Keratinocyte (primary cell): Measurements from ENCODE around the gene TMEM100. TPM values are rescaled to one million over a fixed set of nuclear protein-coding genes. Genes with fewer than 3 reads are reported as not detected.

Experiments used
- DNase-seq: peaks from one replicate; pipeline ENCODE4 v3.0.0-alpha.2; 2011; ENCODE audit warnings: low read depth, missing footprints, low spot score
- FAIRE-seq: peaks from 2 replicates; lab custom pipeline; 2011; peaks lifted over from hg19 to GRCh38; lab: Jason Lieb, UNC
- H2AFZ ChIP-seq: 2 replicates; pipeline ENCODE4 v1.6.0; 2012; ENCODE audit warnings: low read length, control low read depth, inconsistent platforms; ENCODE audit not compliant: control insufficient read depth
- H3K27ac ChIP-seq: 2 replicates; pipeline ENCODE4 v1.5.1; 2011; ENCODE audit warnings: low read length; ENCODE audit not compliant: control insufficient read depth, insufficient read depth
- H3K27me3 ChIP-seq: 3 replicates; pipeline ENCODE4 v1.6.0; 2011; ENCODE audit warnings: low read length; ENCODE audit not compliant: control insufficient read depth, insufficient read depth; ENCODE audit errors: extremely low read depth
- H3K36me3 ChIP-seq, 2 experiments: 2 replicates in 1 of 2; 3 replicates in 1 of 2; pipeline ENCODE4 v1.5.1; 2011; ENCODE audit warnings: low read length in 2 of 2, mild to moderate bottlenecking in 1 of 2; ENCODE audit not compliant: control insufficient read depth in 2 of 2, insufficient read depth in 2 of 2; ENCODE audit errors: extremely low read depth in 1 of 2
- H3K4me1 ChIP-seq: 3 replicates; pipeline ENCODE4 v1.5.1; 2011; ENCODE audit warnings: low read length; ENCODE audit not compliant: control insufficient read depth, insufficient read depth; ENCODE audit errors: extremely low read depth
- H3K4me2 ChIP-seq: 3 replicates; pipeline ENCODE4 v1.6.0; 2011; ENCODE audit warnings: low read depth, low read length; ENCODE audit not compliant: control insufficient read depth, insufficient read depth; ENCODE audit errors: extremely low read depth
- H3K4me3 ChIP-seq, 3 experiments: fragments of 200-600 bp in 1 of 3; sonication (generic) in 1 of 3; 2 replicates in 2 of 3; 3 replicates in 1 of 3; pipeline ENCODE4 v1.5.1; 2011 to 2016; ENCODE audit warnings: low read length in 3 of 3, mild to moderate bottlenecking in 3 of 3, control low read depth in 2 of 3, inconsistent platforms in 1 of 3, low read depth in 1 of 3, mixed read lengths in 1 of 3, mixed run types in 1 of 3, moderate library complexity in 1 of 3; ENCODE audit not compliant: control insufficient read depth in 2 of 3, insufficient read depth in 2 of 3; ENCODE audit errors: extremely low read depth in 1 of 3
- H3K79me2 ChIP-seq: 2 replicates; pipeline ENCODE4 v1.6.0; 2012; ENCODE audit warnings: low read length; ENCODE audit not compliant: control insufficient read depth, insufficient read depth
- H3K9ac ChIP-seq: 3 replicates; pipeline ENCODE4 v1.6.0; 2011; ENCODE audit warnings: low read length; ENCODE audit not compliant: control insufficient read depth, insufficient read depth; ENCODE audit errors: extremely low read depth
- H3K9me1 ChIP-seq: 3 replicates; pipeline ENCODE4 v1.6.0; 2011; ENCODE audit warnings: low read length; ENCODE audit not compliant: control insufficient read depth, insufficient read depth; ENCODE audit errors: extremely low read depth
- H3K9me3 ChIP-seq: 2 replicates; pipeline ENCODE4 v1.5.1; 2012; ENCODE audit warnings: low read depth, low read length; ENCODE audit not compliant: control insufficient read depth
- H4K20me1 ChIP-seq: 3 replicates; pipeline ENCODE4 v1.6.0; 2011; ENCODE audit warnings: low read length; ENCODE audit not compliant: control insufficient read depth, insufficient read depth; ENCODE audit errors: extremely low read depth
- CTCF ChIP-seq, 3 experiments: IDR thresholded peaks in 1 of 3; conservative IDR thresholded peaks in 1 of 3; optimal IDR thresholded peaks in 1 of 3; 2 replicates in 2 of 3; 3 replicates in 1 of 3; pipeline versions ENCODE3 to v1.5.1; 2011; ENCODE audit warnings: low read length in 3 of 3, mild to moderate bottlenecking in 3 of 3, moderate library complexity in 2 of 3, control low read depth in 1 of 3, inconsistent platforms in 1 of 3; ENCODE audit not compliant: insufficient read depth in 2 of 3; ENCODE audit errors: extremely low read depth in 1 of 3
- EZH2 ChIP-seq: IDR thresholded peaks from one replicate; pipeline ENCODE4 v1.6.1; 2012; ENCODE audit warnings: inconsistent platforms, mild to moderate bottlenecking, low read length, moderate library complexity
- dilution Hi-C: fragments of 300-500 bp; cut with MboI; formaldehyde crosslinking; loops from one replicate; pipeline ENCODE4 v1.7.0; 2020; ENCODE audit warnings: low sequenced_read_pairs; ENCODE audit not compliant: extremely low pct_ligation_motif_present
- polyA plus RNA-seq, 5 experiments: library from polyadenylated mRNA; depleted of rRNA in 3 of 5; stranded (reverse) in 3 of 5; stranded (forward) in 1 of 5; unstranded in 1 of 5; fragments of >200 nt; gene quantifications; 1 replicate in 1 of 5; 2 replicates in 3 of 5; 3 replicates in 1 of 5; pipeline versions ENCODE4 v1.2.1 to v1.2.3, GENCODE V29; 2011 to 2012; ENCODE audit warnings: missing spikeins in 2 of 5, low read depth in 1 of 5, low replicate concordance in 1 of 5

Gene TMEM100
- polyA plus RNA-seq, 1 donor (not counting 4 experiments of a cell fraction or from before 2014, with no cell fraction given) = 0.18 TPM

GRCh38 chr17:55705847-55706246 lies 16.8 kb downstream of the TMEM100 start:
- H3K9ac ChIP-seq = no peak overlapping the region
- FAIRE-seq (no peak), DNase-seq (no peak)
- H3K79me2 ChIP-seq = no peaks in the 10 kb centered on the region
- H3K27me3 ChIP-seq = no peaks in the 10 kb centered on the region
- no peak overlapping the region for H3K4me2 ChIP-seq
- no peaks in the 10 kb centered on the region for H3K36me3 ChIP-seq
- H2AFZ ChIP-seq = no peak overlapping the region
- no peak overlapping the region for H3K27ac ChIP-seq
- H3K9me3 ChIP-seq = no peaks in the 10 kb centered on the region
- no peak overlapping the region for H3K4me3 ChIP-seq
- H3K4me1 ChIP-seq = peaks cover 4% of the 10 kb centered on the region
- H4K20me1 ChIP-seq = no peaks in the 10 kb centered on the region
- H3K9me1 ChIP-seq = no peaks in the 10 kb centered on the region
- dilution Hi-C loops = no loop called here
- TF ChIP-seq EZH2 (no peak), CTCF (optimal IDR thresholded peaks at IDR 0.05 in 1 of 3, IDR thresholded peaks at IDR 0.05 in 1 of 3, conservative IDR thresholded peaks at IDR 0.05 in 1 of 3; ENCODE audit: extremely low read depth in 1 of 3, insufficient read depth in 2 of 3, low read length in 3 of 3) (no peak)

GRCh38 chr17:55704401-55704800 lies 18.3 kb downstream of the TMEM100 start:
- no peak overlapping the region for H3K9ac ChIP-seq
- no peaks in the 10 kb centered on the region for H3K27me3 ChIP-seq
- no peaks in the 10 kb centered on the region for H3K79me2 ChIP-seq
- H3K9me3 ChIP-seq = no peaks in the 10 kb centered on the region
- no peaks in the 10 kb centered on the region for H3K9me1 ChIP-seq
- no peaks in the 10 kb centered on the region for H3K36me3 ChIP-seq
- dilution Hi-C loops = no loop called here
- no peaks in the 10 kb centered on the region for H4K20me1 ChIP-seq
- no peak overlapping the region for H3K4me3 ChIP-seq
- no peak for DNase-seq
- H3K4me2 ChIP-seq = no peak overlapping the region
- H3K27ac ChIP-seq = no peak overlapping the region
- peaks cover 4% of the 10 kb centered on the region for H3K4me1 ChIP-seq
- no peak overlapping the region for H2AFZ ChIP-seq
- FAIRE-seq = no peak
- no peak for TF ChIP-seq CTCF (optimal IDR thresholded peaks at IDR 0.05 in 1 of 3, IDR thresholded peaks at IDR 0.05 in 1 of 3, conservative IDR thresholded peaks at IDR 0.05 in 1 of 3; ENCODE audit: extremely low read depth in 1 of 3, insufficient read depth in 2 of 3, low read length in 3 of 3)
- TF ChIP-seq EZH2 = no peak
